ENCODE results near the gene HECTD1. TPM values are rescaled to one million over a fixed set of nuclear protein-coding genes. Genes with fewer than 3 reads are reported as not detected.

The HECTD1 gene
- total and polyA plus RNA-seq, 9 of the 15 experiments (the other 6 are each of a cell fraction or from before 2014, with no cell fraction given): 27.9 to 111 (median 78.1) TPM

DNA sequence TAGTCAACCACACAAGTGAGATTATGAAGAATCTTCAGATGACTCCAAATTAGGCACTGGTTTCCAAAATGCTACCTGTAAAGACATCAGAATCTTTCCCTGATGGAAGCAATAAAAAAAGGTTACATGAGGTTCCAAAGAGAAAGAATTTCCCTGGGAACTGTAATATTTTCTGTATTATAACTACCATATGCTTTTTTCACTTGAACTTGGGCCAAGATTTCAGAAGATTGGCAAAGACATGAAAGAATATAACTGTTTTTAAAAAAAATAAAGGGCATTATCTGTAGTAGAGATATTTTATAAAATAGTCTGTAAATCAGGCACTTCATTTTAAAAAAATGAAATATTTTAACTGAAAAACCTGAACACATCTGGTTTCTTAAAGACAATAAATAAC is 12.9 kb downstream of the HECTD1 start:
- Histone ChIP-seq H3K4me2 (ENCODE audit: insufficient read depth, low read length) (no peak overlapping the region), H3K27me3 (ENCODE audit: control insufficient read depth in 2 of 2, insufficient read depth in 2 of 2, low read length in 2 of 2) (no peaks in the 10 kb centered on the region), H3K4me3 (no peak overlapping the region), H3K9me3 (replicated peaks; ENCODE audit: control insufficient read depth, insufficient read depth, low read depth, low read length) (no peaks in the 10 kb centered on the region), H2AFZ (ENCODE audit: low read depth, low read length) (no peak overlapping the region), H3K79me2 (ENCODE audit: control insufficient read depth, insufficient read depth, low read length) (peaks cover 89% of the 10 kb centered on the region), H3K4me1 (replicated peaks in 1 of 2; ENCODE audit: control insufficient read depth in 2 of 2, insufficient read depth in 2 of 2, low read length in 2 of 2) (peaks cover 0 to 26% of the 10 kb centered on the region in 2 experiments; a peak in 4 of 5 replicates), H3K36me3 (ENCODE audit: control insufficient read depth, insufficient read depth, low read length) (peaks cover 49% of the 10 kb centered on the region), H3K27ac (ENCODE audit: extremely low read depth, low read depth, low read length) (no peak overlapping the region), H3K9me1 (ENCODE audit: control insufficient read depth, insufficient read depth, low read length) (no peaks in the 10 kb centered on the region), H4K20me1 (replicated peaks; ENCODE audit: control insufficient read depth, insufficient read depth, low read length) (peaks cover 6% of the 10 kb centered on the region; the same call in 1 of the 2 replicates), H3K9ac (ENCODE audit: insufficient read depth in 1 of 2, low read depth in 2 of 2, low read length in 2 of 2) (no peak overlapping the region)
- DNase-seq (ENCODE audit: extremely low read depth in 1 of 4, low spot score in 3 of 4): no peak
- ChIA-PET CTCF (ENCODE audit: low intra/inter-chr PET ratio) (interaction anchor here (1.0 kb wide), 1 partner anchor 10 kb away, joined by 6 read pairs; no protein-coding TSS in a partner anchor), POLR2A (interaction anchor here (0.7 to 0.9 kb wide), 2 partner anchors 13 to 226 kb away, joined by 3 to 4 read pairs; partner anchors contain the start of genes HEATR5A and HECTD1)
- ATAC-seq: no peak
- FAIRE-seq: no peak
- in situ Hi-C loops (cut with MboI): no loop called here
- BruUV-seq (replicated peaks): no TSS peak
- TF ChIP-seq, protein P1, sequence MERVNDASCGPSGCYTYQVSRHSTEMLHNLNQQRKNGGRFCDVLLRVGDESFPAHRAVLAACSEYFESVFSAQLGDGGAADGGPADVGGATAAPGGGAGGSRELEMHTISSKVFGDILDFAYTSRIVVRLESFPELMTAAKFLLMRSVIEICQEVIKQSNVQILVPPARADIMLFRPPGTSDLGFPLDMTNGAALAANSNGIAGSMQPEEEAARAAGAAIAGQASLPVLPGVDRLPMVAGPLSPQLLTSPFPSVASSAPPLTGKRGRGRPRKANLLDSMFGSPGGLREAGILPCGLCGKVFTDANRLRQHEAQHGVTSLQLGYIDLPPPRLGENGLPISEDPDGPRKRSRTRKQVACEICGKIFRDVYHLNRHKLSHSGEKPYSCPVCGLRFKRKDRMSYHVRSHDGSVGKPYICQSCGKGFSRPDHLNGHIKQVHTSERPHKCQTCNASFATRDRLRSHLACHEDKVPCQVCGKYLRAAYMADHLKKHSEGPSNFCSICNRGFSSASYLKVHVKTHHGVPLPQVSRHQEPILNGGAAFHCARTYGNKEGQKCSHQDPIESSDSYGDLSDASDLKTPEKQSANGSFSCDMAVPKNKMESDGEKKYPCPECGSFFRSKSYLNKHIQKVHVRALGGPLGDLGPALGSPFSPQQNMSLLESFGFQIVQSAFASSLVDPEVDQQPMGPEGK (CRISPR knock-in tag; IDR thresholded peaks at IDR 0.05; ENCODE audit: borderline replicate concordance): no peak
- no peak for TF ChIP-seq CBFA2T2 (conservative IDR thresholded peaks at IDR 0.05)
- no peak for TF ChIP-seq HDGF (IDR thresholded peaks at IDR 0.05)
- TF ChIP-seq, protein P2, sequence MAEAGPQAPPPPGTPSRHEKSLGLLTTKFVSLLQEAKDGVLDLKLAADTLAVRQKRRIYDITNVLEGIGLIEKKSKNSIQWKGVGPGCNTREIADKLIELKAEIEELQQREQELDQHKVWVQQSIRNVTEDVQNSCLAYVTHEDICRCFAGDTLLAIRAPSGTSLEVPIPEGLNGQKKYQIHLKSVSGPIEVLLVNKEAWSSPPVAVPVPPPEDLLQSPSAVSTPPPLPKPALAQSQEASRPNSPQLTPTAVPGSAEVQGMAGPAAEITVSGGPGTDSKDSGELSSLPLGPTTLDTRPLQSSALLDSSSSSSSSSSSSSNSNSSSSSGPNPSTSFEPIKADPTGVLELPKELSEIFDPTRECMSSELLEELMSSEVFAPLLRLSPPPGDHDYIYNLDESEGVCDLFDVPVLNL (CRISPR knock-in tag; IDR thresholded peaks at IDR 0.05; ENCODE audit: low read depth): no peak
- TF ChIP-seq FOXA1 (IDR thresholded peaks at IDR 0.05; ENCODE audit: borderline replicate concordance): no peak
- TF ChIP-seq, protein P3, sequence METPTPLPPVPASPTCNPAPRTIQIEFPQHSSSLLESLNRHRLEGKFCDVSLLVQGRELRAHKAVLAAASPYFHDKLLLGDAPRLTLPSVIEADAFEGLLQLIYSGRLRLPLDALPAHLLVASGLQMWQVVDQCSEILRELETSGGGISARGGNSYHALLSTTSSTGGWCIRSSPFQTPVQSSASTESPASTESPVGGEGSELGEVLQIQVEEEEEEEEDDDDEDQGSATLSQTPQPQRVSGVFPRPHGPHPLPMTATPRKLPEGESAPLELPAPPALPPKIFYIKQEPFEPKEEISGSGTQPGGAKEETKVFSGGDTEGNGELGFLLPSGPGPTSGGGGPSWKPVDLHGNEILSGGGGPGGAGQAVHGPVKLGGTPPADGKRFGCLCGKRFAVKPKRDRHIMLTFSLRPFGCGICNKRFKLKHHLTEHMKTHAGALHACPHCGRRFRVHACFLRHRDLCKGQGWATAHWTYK (CRISPR knock-in tag; IDR thresholded peaks at IDR 0.05): no peak
- TF ChIP-seq ZNF507 (tag; conservative IDR thresholded peaks at IDR 0.05): no peak
- no peak for TF ChIP-seq EP300 (IDR thresholded peaks at IDR 0.05; ENCODE audit: low read length)
- TF ChIP-seq, protein P4, sequence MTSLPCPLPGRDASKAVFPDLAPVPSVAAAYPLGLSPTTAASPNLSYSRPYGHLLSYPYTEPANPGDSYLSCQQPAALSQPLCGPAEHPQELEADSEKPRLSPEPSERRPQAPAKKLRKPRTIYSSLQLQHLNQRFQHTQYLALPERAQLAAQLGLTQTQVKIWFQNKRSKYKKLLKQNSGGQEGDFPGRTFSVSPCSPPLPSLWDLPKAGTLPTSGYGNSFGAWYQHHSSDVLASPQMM (CRISPR knock-in tag; IDR thresholded peaks at IDR 0.05): no peak
- no peak for TF ChIP-seq PHF20 (IDR thresholded peaks at IDR 0.05; ENCODE audit: partially characterized antibody)
- TF ChIP-seq CBX2 (IDR thresholded peaks at IDR 0.05; ENCODE audit: insufficient read depth, low read length, poor library complexity, severe bottlenecking): no peak
- TF ChIP-seq NR2C2 (CRISPR knock-in tag; IDR thresholded peaks at IDR 0.05): no peak
- TF ChIP-seq NR2C2 (tag; IDR thresholded peaks at IDR 0.05): no peak
- TF ChIP-seq, protein P5, sequence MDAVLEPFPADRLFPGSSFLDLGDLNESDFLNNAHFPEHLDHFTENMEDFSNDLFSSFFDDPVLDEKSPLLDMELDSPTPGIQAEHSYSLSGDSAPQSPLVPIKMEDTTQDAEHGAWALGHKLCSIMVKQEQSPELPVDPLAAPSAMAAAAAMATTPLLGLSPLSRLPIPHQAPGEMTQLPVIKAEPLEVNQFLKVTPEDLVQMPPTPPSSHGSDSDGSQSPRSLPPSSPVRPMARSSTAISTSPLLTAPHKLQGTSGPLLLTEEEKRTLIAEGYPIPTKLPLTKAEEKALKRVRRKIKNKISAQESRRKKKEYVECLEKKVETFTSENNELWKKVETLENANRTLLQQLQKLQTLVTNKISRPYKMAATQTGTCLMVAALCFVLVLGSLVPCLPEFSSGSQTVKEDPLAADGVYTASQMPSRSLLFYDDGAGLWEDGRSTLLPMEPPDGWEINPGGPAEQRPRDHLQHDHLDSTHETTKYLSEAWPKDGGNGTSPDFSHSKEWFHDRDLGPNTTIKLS (IDR thresholded peaks at IDR 0.05; ENCODE audit: borderline replicate concordance, low read depth): no peak
- TF ChIP-seq PHTF2 (CRISPR knock-in tag; IDR thresholded peaks at IDR 0.05): no peak
- TF ChIP-seq ZBTB17 (CRISPR knock-in tag; IDR thresholded peaks at IDR 0.05): no peak
- no peak for TF ChIP-seq U2AF2 (optimal IDR thresholded peaks at IDR 0.05; ENCODE audit: low read depth, low read length)
- no peak for TF ChIP-seq NFIC (IDR thresholded peaks at IDR 0.05)
- intact Hi-C loops (cut with micrococcal nuclease): loop anchor here (5.0 kb wide), 1 partner anchor 37 kb away; no protein-coding TSS in a partner anchor

Measured in K562 (cell line).